Endodermal cell (in vitro differentiated cells): Measurements from ENCODE around the gene PURB. TPM values are rescaled to one million over a fixed set of nuclear protein-coding genes. Genes with fewer than 3 reads are reported as not detected.

Experiments
- DNase-seq: peaks from one replicate; pipeline ENCODE4 v3.0.0-alpha.2; 2017
- H3K27ac ChIP-seq: 2 replicates; pipeline ENCODE4 v1.5.1; 2013; ENCODE audit warnings: mild to moderate bottlenecking, low read depth, low read length, moderate library complexity
- H3K27me3 ChIP-seq: 2 replicates; pipeline ENCODE4 v1.6.1; 2013; ENCODE audit warnings: mild to moderate bottlenecking, low read length, moderate library complexity; ENCODE audit not compliant: insufficient read depth, control insufficient read depth, poor library complexity, severe bottlenecking
- H3K36me3 ChIP-seq: 2 replicates; pipeline ENCODE4 v1.7.0; 2013; ENCODE audit warnings: mild to moderate bottlenecking, low read length, moderate library complexity; ENCODE audit not compliant: control insufficient read depth, insufficient read depth
- H3K4me1 ChIP-seq: one replicate; pipeline ENCODE4 v1.7.0; 2013; ENCODE audit warnings: low read length; ENCODE audit not compliant: control insufficient read depth, insufficient read depth
- H3K4me3 ChIP-seq: 2 replicates; pipeline ENCODE4 v1.5.1; 2013; ENCODE audit warnings: mild to moderate bottlenecking, low read length, moderate library complexity
- H3K9ac ChIP-seq: 2 replicates; pipeline ENCODE4 v1.6.1; 2013; ENCODE audit warnings: mild to moderate bottlenecking, low read length, moderate library complexity; ENCODE audit not compliant: poor library complexity, severe bottlenecking; ENCODE audit errors: extremely low read depth
- H3K9me3 ChIP-seq: 2 replicates; pipeline ENCODE4 v1.6.1; 2013; ENCODE audit warnings: mild to moderate bottlenecking, low read length, moderate library complexity; ENCODE audit not compliant: control insufficient read depth
- H3K27ac Mint-ChIP-seq: 2 replicates; pipeline ENCODE4 v1.8.0; 2020; ENCODE audit warnings: mixed read lengths
- H3K27me3 Mint-ChIP-seq: 2 replicates; pipeline ENCODE4 v1.8.0; 2021; ENCODE audit warnings: mild to moderate bottlenecking, mixed read lengths; ENCODE audit not compliant: insufficient read depth
- H3K36me3 Mint-ChIP-seq: 2 replicates; pipeline ENCODE4 v1.8.0; 2020; ENCODE audit warnings: low read depth, mixed read lengths
- H3K4me1 Mint-ChIP-seq: 2 replicates; pipeline ENCODE4 v1.8.0; 2020; ENCODE audit warnings: mixed read lengths
- H3K4me3 Mint-ChIP-seq: 2 replicates; pipeline ENCODE4 v1.8.0; 2020; ENCODE audit warnings: mild to moderate bottlenecking, moderate library complexity, mixed read lengths
- H3K9me3 Mint-ChIP-seq: 2 replicates; pipeline ENCODE4 v1.8.0; 2020; ENCODE audit warnings: mild to moderate bottlenecking, mixed read lengths
- WGBS, 2 experiments: methylation state at CpG; one replicate each; pipeline versions ENCODE4 v1.1.5 to v1.1.7; 2013; ENCODE audit warnings: missing lambda C conversion rate in 2 of 2, mixed read lengths in 1 of 2; ENCODE audit not compliant: insufficient coverage in 1 of 2, insufficient read length in 1 of 2; 5-methylcytosine and 5-hydroxymethylcytosine counted together
- total RNA-seq, 2 donors: library from RNA; stranded (reverse); fragmentation: NEBNext Ultra II Directional in 1 of 2; extraction: Animal tissue kit (Norgen Biotek cat#: 25700) in 1 of 2; gene quantifications; 2 replicates in 1 of 2; 3 replicates in 1 of 2; pipeline ENCODE4 v1.2.1, GENCODE V29; 2021
- TF ChIP-seq, protein P1 (sequence below): fragments of 200-600 bp; sonication (generic); conservative IDR thresholded peaks from 2 replicates; pipeline ENCODE4 v1.5.0; 2021; ENCODE audit warnings: antibody characterized with exemption, mild to moderate bottlenecking

Gene PURB
- total RNA-seq, 2 donors from 2014 or later: 24.7 to 29.8 TPM

DNA sequence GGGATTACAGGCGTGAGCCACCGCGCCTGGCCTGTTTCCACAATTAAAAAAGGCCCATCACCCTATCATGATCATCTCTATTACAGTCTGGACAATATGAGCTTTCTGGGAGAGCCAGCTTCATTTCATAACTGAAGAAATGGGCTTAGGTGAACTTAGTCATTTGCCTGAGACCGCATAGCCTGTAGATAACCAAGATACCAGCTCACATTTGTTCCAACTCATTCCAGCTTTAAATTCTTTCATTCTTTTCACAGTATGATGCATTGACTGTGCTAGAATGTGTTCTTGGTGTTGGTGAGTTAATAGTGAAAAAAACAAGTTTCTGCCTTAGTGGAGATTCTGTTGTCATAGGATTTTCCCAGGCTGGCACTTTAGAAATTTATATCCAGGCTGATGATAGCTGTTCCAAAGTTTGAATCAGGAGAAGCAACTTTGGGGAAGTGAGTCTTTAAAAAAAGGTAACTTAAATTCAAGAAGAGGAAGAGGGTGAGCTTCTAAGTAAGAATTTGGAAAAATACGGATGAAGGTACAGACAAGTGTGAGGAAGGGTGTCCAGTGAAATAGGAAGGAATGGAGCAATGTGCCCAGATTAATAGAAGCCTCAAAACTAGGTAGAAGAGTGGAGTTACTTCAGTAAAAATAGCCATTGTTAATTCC lies 35.3 kb downstream of the PURB start:
- Histone ChIP-seq H3K4me3 (no peak overlapping the region), H3K27ac (no peak overlapping the region), H3K27me3 (no peaks in the 10 kb centered on the region), H3K9me3 (no peaks in the 10 kb centered on the region), H3K9ac (no peak overlapping the region), H3K4me1 (no peaks in the 10 kb centered on the region), H3K36me3 (no peaks in the 10 kb centered on the region)
- H3K27me3 Mint-ChIP-seq: no peaks in the 10 kb centered on the region
- TF ChIP-seq, protein P1, sequence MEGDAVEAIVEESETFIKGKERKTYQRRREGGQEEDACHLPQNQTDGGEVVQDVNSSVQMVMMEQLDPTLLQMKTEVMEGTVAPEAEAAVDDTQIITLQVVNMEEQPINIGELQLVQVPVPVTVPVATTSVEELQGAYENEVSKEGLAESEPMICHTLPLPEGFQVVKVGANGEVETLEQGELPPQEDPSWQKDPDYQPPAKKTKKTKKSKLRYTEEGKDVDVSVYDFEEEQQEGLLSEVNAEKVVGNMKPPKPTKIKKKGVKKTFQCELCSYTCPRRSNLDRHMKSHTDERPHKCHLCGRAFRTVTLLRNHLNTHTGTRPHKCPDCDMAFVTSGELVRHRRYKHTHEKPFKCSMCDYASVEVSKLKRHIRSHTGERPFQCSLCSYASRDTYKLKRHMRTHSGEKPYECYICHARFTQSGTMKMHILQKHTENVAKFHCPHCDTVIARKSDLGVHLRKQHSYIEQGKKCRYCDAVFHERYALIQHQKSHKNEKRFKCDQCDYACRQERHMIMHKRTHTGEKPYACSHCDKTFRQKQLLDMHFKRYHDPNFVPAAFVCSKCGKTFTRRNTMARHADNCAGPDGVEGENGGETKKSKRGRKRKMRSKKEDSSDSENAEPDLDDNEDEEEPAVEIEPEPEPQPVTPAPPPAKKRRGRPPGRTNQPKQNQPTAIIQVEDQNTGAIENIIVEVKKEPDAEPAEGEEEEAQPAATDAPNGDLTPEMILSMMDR: no peak
- 75 to 100% methylated on average over 2 to 5 of the region's 5 CpGs for WGBS, 2 experiments
- no peaks in the 10 kb centered on the region for H3K36me3 Mint-ChIP-seq
- DNase-seq: no peak
- H3K27ac Mint-ChIP-seq: no peak overlapping the region
- H3K4me1 Mint-ChIP-seq: peaks cover 5% of the 10 kb centered on the region
- H3K4me3 Mint-ChIP-seq: peak overlapping the region; percentile 90
- H3K9me3 Mint-ChIP-seq: no peaks in the 10 kb centered on the region

GRCh38 chr7:44849259-44849884 lies 36.0 kb downstream of the PURB start:
- H3K27ac ChIP-seq: no peak overlapping the region
- H3K9me3 Mint-ChIP-seq: no peaks in the 10 kb centered on the region
- H3K36me3 ChIP-seq: peaks cover 4% of the 10 kb centered on the region
- peak overlapping the region; percentile 90 for H3K4me3 Mint-ChIP-seq
- H3K9me3 ChIP-seq: no peaks in the 10 kb centered on the region
- WGBS, 2 experiments: 86 to 96% methylated on average over 4 to 10 of the region's 10 CpGs
- no peaks in the 10 kb centered on the region for H3K27me3 Mint-ChIP-seq
- TF ChIP-seq, protein P1: no peak
- peak overlapping the region; percentile 97 for H3K9ac ChIP-seq
- no peaks in the 10 kb centered on the region for H3K36me3 Mint-ChIP-seq
- peak overlapping the region; percentile 96 for H3K4me3 ChIP-seq
- H3K27ac Mint-ChIP-seq: peak overlapping the region; percentile 99
- no peak for DNase-seq
- H3K4me1 Mint-ChIP-seq: peaks cover 5% of the 10 kb centered on the region
- no peaks in the 10 kb centered on the region for H3K27me3 ChIP-seq
- no peaks in the 10 kb centered on the region for H3K4me1 ChIP-seq

DNA sequence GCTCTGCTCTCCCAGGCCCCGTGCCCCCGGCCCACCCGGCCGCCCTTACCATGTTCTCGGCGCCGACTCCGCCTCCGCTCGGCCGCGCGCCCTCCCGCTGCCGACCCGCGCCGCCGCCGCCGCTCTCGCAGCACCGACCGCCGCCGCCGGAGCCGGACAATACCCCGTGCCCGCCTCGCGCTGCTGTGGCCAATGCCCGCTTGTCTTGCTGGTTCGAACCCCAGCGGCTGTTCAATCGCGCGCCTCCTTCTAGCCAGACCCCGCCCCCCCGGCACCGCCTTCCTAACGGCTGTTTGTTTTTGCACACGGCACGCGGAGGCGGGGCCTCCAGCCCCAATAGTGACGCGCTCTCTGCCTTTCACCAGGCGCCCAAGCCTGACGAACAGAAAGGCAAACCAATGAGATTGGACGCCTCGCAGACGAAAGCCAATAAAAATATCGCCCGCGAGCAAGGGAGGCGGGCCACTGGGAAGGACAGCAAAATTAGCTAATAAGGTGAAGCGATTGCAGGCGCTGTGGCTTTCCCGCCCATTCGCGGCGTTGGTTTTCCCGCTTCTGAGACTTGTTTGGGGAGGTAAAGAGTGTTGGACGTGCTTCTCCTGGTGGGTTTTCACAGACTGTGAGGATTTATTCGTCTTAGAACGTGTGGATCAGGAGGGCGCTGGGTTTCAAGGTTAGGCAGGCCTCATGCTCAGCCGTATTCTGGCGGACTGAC lies 37.3 kb downstream of the PURB start, which contains the start of gene H2AZ2:
H2AZ2 (minus strand) TSS at position 168 of the 715 bp plus-strand sequence; CDS start at position 52, 116 bp downstream.
- Histone ChIP-seq H3K9me3 (no peaks in the 10 kb centered on the region), H3K4me1 (no peaks in the 10 kb centered on the region), H3K9ac (peak within 1 kb of the TSS; percentile 97), H3K27ac (peak within 1 kb of the TSS; percentile 98), H3K27me3 (no peaks in the 10 kb centered on the region), H3K36me3 (peaks cover 5% of the 10 kb centered on the region), H3K4me3 (peak within 1 kb of the TSS; percentile 100)
- Mint-ChIP-seq H3K27me3 (no peaks in the 10 kb centered on the region), H3K27ac (peak within 1 kb of the TSS; percentile 99), H3K36me3 (no peaks in the 10 kb centered on the region), H3K9me3 (no peaks in the 10 kb centered on the region), H3K4me3 (peak within 1 kb of the TSS; percentile 90), H3K4me1 (peaks cover 5% of the 10 kb centered on the region)
- peak; percentile 100 for DNase-seq
- WGBS, 2 experiments: 0% methylated on average over 35 to 70 of the region's 70 CpGs
- TF ChIP-seq, protein P1: peak; percentile 12
